ENCODE results near the gene ANKRD30B. TPM values are rescaled to one million over a fixed set of nuclear protein-coding genes. Genes with fewer than 3 reads are reported as not detected.
"Not testable (repeated sequence)": the region's sequence is repeated elsewhere in the genome, so short reads cannot be mapped to it uniquely, and the experiment has no call there.

Gene ANKRD30B
- total RNA-seq (2014; rRNA removed; shearing (Covaris generic)): not detected in 2 replicates

- DNase-seq: peak; percentile 4
- Histone ChIP-seq H3K27me3 (ENCODE audit: control insufficient read depth, insufficient read depth, low read length) (no peaks in the 10 kb centered on the region), H3K36me3 (replicated peaks; ENCODE audit: control insufficient read depth, insufficient read depth, low read length) (no peaks in the 10 kb centered on the region), H3K4me3 (ENCODE audit: insufficient read depth, low read depth, low read length) (no peak within 1 kb of the TSS)
These were observed at the start of gene ANKRD30B for GRCh38 chr18:14747513-14748474. Gene ANKRD30B, plus strand, starts transcription at chr18:14748172. Its CDS starts 248 bp downstream, at chr18:14748420.

- not testable (repeated sequence) for H3K36me3 ChIP-seq (replicated peaks; ENCODE audit: control insufficient read depth, insufficient read depth, low read length); DNase-seq; H3K27me3 ChIP-seq (ENCODE audit: control insufficient read depth, insufficient read depth, low read length); H3K4me3 ChIP-seq (ENCODE audit: insufficient read depth, low read depth, low read length)
These were observed 46.5 kb upstream of the ANKRD30B start for GRCh38 chr18:14701286-14702040.

GRCh38 chr18:14709761-14710160 is 38.2 kb upstream of the ANKRD30B start:
- not testable (repeated sequence) for H3K4me3 ChIP-seq (ENCODE audit: insufficient read depth, low read depth, low read length); DNase-seq; H3K36me3 ChIP-seq (replicated peaks; ENCODE audit: control insufficient read depth, insufficient read depth, low read length); H3K27me3 ChIP-seq (ENCODE audit: control insufficient read depth, insufficient read depth, low read length)

- H3K27me3 ChIP-seq (ENCODE audit: control insufficient read depth, insufficient read depth, low read length); H3K36me3 ChIP-seq (replicated peaks; ENCODE audit: control insufficient read depth, insufficient read depth, low read length); DNase-seq; H3K4me3 ChIP-seq (ENCODE audit: insufficient read depth, low read depth, low read length): not testable (repeated sequence)
These were observed 26.4 kb upstream of the ANKRD30B start for GRCh38 chr18:14721569-14721968.

GRCh38 chr18:14739056-14739455 is 8.9 kb upstream of the ANKRD30B start:
- not testable (repeated sequence) for H3K36me3 ChIP-seq (replicated peaks; ENCODE audit: control insufficient read depth, insufficient read depth, low read length); H3K4me3 ChIP-seq (ENCODE audit: insufficient read depth, low read depth, low read length); H3K27me3 ChIP-seq (ENCODE audit: control insufficient read depth, insufficient read depth, low read length); DNase-seq

- Histone ChIP-seq H3K4me3 (ENCODE audit: insufficient read depth, low read depth, low read length) (no peak overlapping the region), H3K36me3 (replicated peaks; ENCODE audit: control insufficient read depth, insufficient read depth, low read length) (no peaks in the 10 kb centered on the region), H3K27me3 (ENCODE audit: control insufficient read depth, insufficient read depth, low read length) (no peaks in the 10 kb centered on the region)
- no peak for DNase-seq
These were observed 1.1 kb upstream of the ANKRD30B start for GRCh38 chr18:14746897-14747296.

GRCh38 chr18:14748496-14748895 is 524 bp downstream of the ANKRD30B start:
- Histone ChIP-seq H3K27me3 (ENCODE audit: control insufficient read depth, insufficient read depth, low read length) (no peaks in the 10 kb centered on the region), H3K4me3 (ENCODE audit: insufficient read depth, low read depth, low read length) (no peak overlapping the region), H3K36me3 (replicated peaks; ENCODE audit: control insufficient read depth, insufficient read depth, low read length) (no peaks in the 10 kb centered on the region)
- no peak for DNase-seq

- not testable (repeated sequence) for H3K36me3 ChIP-seq (replicated peaks; ENCODE audit: control insufficient read depth, insufficient read depth, low read length); H3K27me3 ChIP-seq (ENCODE audit: control insufficient read depth, insufficient read depth, low read length); DNase-seq; H3K4me3 ChIP-seq (ENCODE audit: insufficient read depth, low read depth, low read length)
These were observed 15.6 kb downstream of the ANKRD30B start for GRCh38 chr18:14763566-14763965.

- H3K36me3 ChIP-seq (replicated peaks; ENCODE audit: control insufficient read depth, insufficient read depth, low read length): no peaks in the 10 kb centered on the region
- no peaks in the 10 kb centered on the region for H3K27me3 ChIP-seq (ENCODE audit: control insufficient read depth, insufficient read depth, low read length)
- H3K4me3 ChIP-seq (ENCODE audit: insufficient read depth, low read depth, low read length): no peak overlapping the region
- no peak for DNase-seq
These were observed 19.5 kb downstream of the ANKRD30B start for GRCh38 chr18:14767474-14767873.

GRCh38 chr18:14768241-14768640 is 20.3 kb downstream of the ANKRD30B start:
- Histone ChIP-seq H3K4me3 (ENCODE audit: insufficient read depth, low read depth, low read length) (no peak overlapping the region), H3K27me3 (ENCODE audit: control insufficient read depth, insufficient read depth, low read length) (no peaks in the 10 kb centered on the region), H3K36me3 (replicated peaks; ENCODE audit: control insufficient read depth, insufficient read depth, low read length) (no peaks in the 10 kb centered on the region)
- DNase-seq: no peak

GRCh38 chr18:14769381-14769780 is 21.4 kb downstream of the ANKRD30B start:
- Histone ChIP-seq H3K27me3 (ENCODE audit: control insufficient read depth, insufficient read depth, low read length) (no peaks in the 10 kb centered on the region), H3K4me3 (ENCODE audit: insufficient read depth, low read depth, low read length) (no peak overlapping the region), H3K36me3 (replicated peaks; ENCODE audit: control insufficient read depth, insufficient read depth, low read length) (no peaks in the 10 kb centered on the region)
- no peak for DNase-seq

- H3K36me3 ChIP-seq (replicated peaks; ENCODE audit: control insufficient read depth, insufficient read depth, low read length): no peaks in the 10 kb centered on the region
- H3K27me3 ChIP-seq (ENCODE audit: control insufficient read depth, insufficient read depth, low read length): no peaks in the 10 kb centered on the region
- no peak overlapping the region for H3K4me3 ChIP-seq (ENCODE audit: insufficient read depth, low read depth, low read length)
- DNase-seq: no peak
These were observed 28.8 kb downstream of the ANKRD30B start for GRCh38 chr18:14776801-14777200.

- H3K36me3 ChIP-seq (replicated peaks; ENCODE audit: control insufficient read depth, insufficient read depth, low read length): no peaks in the 10 kb centered on the region
- DNase-seq: no peak
- H3K4me3 ChIP-seq (ENCODE audit: insufficient read depth, low read depth, low read length): no peak overlapping the region
- no peaks in the 10 kb centered on the region for H3K27me3 ChIP-seq (ENCODE audit: control insufficient read depth, insufficient read depth, low read length)
These were observed 33.7 kb downstream of the ANKRD30B start for GRCh38 chr18:14781671-14782070.

GRCh38 chr18:14784133-14784532 is 36.2 kb downstream of the ANKRD30B start:
- Histone ChIP-seq H3K36me3 (replicated peaks; ENCODE audit: control insufficient read depth, insufficient read depth, low read length) (no peaks in the 10 kb centered on the region), H3K4me3 (ENCODE audit: insufficient read depth, low read depth, low read length) (no peak overlapping the region), H3K27me3 (ENCODE audit: control insufficient read depth, insufficient read depth, low read length) (no peaks in the 10 kb centered on the region)
- DNase-seq: no peak

GRCh38 chr18:14796876-14797275 is 48.9 kb downstream of the ANKRD30B start:
- H3K36me3 ChIP-seq (replicated peaks; ENCODE audit: control insufficient read depth, insufficient read depth, low read length); H3K4me3 ChIP-seq (ENCODE audit: insufficient read depth, low read depth, low read length); DNase-seq; H3K27me3 ChIP-seq (ENCODE audit: control insufficient read depth, insufficient read depth, low read length): not testable (repeated sequence)

Data from H7 (cell line).